GM19351 (cell line): ENCODE results near the gene PCDHGA8.
"Not testable (repeated sequence)": the region's sequence is repeated elsewhere in the genome, so short reads cannot be mapped to it uniquely, and the experiment has no call there.

Experiments
- ATAC-seq: cut with Tn5 transposase; IDR thresholded peaks from one replicate; pipeline ENCODE4 v1.9.1; 2021; ENCODE audit warnings: mild to moderate bottlenecking, moderate library complexity; ENCODE audit not compliant: unreplicated experiment

Gene PCDHGA8

DNA sequence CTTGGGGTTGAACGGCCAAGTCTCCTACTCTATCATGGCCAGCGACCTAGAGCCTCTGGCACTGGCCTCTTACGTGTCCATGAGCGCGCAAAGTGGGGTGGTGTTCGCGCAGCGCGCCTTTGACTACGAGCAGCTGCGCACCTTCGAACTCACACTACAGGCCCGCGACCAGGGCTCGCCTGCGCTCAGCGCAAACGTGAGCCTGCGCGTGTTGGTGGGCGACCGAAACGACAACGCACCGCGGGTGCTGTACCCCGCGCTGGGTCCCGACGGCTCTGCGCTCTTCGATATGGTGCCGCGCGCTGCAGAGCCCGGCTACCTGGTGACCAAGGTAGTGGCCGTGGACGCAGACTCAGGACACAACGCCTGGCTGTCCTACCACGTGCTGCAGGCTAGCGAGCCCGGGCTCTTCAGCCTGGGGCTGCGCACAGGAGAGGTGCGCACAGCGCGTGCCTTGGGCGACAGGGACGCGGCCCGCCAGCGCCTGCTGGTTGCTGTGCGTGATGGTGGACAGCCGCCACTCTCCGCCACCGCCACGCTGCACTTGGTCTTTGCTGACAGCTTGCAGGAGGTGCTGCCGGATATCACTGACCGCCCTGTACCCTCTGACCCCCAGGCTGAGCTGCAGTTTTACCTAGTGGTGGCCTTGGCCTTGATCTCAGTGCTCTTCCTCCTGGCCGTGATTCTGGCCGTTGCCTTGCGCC, 7.3 kb downstream of the PCDHGA8 start:
- no peak for ATAC-seq

DNA sequence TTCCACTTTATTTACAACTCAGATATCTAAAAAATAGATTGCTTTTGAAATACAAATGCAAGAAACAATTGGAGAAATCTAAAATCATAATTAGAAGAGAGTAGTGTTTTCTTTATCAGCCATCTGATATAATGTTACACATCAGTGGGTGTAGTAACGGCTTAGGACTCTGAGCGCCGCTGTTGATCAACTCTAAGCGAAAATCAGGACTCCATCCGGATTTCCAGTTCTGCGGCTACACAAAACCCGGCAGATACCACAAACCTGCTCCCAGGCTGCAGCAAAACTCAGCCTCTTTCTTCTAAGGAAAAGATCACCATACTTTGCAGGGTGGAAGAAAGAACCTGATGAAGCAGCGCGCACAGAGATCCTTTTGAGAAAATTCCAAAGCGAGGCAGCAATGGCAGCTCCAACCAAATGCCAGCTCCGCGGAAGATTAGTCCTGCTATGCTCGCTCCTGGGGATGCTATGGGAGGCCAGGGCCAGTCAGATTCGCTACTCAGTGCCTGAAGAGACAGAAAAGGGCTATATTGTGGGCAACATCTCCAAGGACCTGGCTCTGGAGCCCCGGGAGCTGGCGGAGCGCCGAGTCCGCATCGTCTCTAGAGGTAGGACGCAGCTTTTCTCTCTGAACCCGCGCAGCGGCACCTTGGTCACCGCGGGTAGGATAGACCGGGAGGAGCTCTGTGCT, 10.3 kb downstream of the PCDHGA8 start, which contains the start of gene PCDHGA9:
TSS of gene PCDHGA9 (plus strand) at position 226 of the 691 bp plus-strand sequence. CDS start at position 401, 175 bp downstream.
- ATAC-seq: no peak

- no peak for ATAC-seq
These were observed 11.0 kb downstream of the PCDHGA8 start for GRCh38 chr5:141403387-141403786.

DNA sequence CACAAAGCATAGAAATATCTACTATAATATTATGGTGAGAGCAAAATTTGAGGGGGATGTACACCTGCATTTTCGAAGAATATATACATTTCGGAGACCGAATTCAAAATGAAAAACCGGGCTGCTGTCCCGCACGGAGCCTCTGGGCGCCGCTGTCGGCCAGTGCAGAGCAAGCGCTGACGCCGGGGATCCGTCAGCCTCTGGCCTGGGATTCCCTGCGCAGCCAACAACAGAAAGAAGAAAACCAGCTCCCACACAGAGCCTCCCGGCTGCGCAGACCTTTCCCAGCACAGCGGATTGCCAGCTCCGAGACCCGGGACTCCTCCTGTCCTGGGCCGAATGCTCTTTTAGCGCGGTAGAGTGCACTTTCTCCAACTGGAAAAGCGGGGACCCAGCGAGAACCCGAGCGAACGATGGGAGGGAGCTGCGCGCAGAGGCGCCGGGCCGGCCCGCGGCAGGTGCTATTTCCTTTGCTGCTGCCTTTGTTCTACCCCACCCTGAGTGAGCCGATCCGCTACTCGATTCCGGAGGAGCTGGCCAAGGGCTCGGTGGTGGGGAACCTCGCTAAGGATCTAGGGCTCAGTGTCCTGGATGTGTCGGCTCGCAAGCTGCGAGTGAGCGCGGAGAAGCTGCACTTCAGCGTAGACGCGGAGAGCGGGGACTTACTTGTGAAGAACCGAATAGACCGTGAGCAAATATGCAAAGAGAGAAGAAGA, 15.5 kb downstream of the PCDHGA8 start, which contains the start of gene PCDHGB6:
TSS of gene PCDHGB6 (plus strand) at position 232 of the 716 bp plus-strand sequence. CDS start at position 414, 182 bp downstream.
- ATAC-seq: peak; percentile 86

DNA sequence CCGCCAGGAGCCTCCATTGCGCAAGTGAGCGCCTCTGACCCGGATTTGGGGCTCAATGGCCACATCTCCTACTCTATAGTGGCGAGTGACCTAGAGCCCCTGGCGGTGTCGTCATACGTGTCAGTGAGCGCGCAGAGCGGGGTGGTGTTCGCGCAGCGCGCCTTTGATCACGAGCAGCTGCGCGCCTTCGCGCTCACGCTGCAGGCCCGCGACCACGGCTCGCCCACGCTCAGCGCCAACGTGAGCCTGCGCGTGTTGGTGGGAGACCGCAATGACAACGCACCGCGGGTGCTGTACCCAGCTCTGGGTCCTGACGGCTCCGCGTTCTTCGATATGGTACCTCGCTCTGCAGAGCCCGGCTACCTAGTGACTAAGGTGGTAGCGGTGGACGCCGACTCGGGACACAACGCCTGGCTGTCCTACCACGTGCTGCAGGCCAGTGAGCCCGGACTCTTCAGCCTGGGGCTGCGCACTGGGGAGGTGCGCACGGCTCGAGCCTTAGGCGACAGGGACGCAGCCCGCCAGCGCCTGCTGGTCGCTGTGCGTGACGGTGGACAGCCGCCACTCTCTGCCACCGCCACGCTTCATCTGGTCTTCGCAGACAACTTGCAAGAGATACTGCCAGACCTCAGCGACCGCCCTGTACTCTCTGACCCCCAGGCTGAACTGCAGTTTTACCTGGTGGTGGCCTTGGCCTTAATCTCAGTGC, 17.3 kb downstream of the PCDHGA8 start:
- no peak for ATAC-seq

DNA sequence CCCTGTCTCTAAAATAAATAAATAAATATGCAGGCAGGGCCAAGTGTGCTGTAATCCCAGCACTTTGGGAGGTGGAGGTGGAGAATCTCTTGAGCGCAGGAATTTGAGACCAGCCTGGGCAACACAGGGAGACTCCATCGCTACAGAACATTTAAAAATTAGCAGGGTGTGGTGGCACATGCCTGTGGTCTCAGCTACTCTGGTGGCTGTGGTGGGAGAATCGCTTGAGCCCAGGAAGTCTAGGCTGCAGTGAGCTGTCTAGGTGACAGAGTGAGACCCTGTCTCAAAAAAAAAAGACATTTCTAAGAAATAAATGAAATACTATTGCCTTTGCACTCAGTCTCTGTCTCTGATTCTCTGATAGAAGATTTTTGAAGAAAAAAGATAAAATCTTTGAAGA, 19.1 kb downstream of the PCDHGA8 start:
- no peak for ATAC-seq

DNA sequence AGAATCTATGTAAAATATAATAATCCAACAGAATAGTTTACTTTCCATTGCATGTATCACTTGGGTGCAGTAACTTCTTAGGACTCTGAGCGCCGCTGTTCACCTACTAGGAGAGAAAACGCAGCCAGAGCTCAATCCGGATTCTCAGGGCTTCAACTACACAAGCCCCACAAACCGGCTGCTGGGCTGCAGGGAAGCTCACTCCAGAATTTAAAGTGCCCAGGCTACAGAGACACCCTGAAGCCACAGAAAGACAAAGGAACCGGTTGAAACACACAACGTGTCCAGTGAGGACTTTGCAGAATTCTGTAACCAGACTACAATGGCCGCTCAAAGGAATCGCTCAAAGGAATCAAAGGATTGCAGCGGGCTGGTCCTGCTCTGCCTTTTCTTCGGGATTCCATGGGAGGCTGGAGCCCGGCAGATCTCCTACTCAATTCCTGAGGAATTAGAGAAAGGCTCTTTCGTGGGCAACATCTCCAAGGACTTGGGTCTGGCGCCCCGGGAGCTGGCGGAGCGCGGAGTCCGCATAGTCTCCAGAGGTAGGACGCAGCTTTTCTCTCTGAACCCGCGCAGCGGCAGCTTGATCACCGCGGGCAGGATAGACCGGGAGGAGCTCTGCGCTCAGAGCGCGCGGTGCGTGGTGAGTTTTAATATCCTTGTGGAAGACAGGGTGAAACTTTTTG, 20.6 kb downstream of the PCDHGA8 start, which contains the start of gene PCDHGA10:
TSS of gene PCDHGA10 (plus strand) at position 134 of the 686 bp plus-strand sequence. CDS start at position 323, 189 bp downstream.
- peak; percentile 76 for ATAC-seq

DNA sequence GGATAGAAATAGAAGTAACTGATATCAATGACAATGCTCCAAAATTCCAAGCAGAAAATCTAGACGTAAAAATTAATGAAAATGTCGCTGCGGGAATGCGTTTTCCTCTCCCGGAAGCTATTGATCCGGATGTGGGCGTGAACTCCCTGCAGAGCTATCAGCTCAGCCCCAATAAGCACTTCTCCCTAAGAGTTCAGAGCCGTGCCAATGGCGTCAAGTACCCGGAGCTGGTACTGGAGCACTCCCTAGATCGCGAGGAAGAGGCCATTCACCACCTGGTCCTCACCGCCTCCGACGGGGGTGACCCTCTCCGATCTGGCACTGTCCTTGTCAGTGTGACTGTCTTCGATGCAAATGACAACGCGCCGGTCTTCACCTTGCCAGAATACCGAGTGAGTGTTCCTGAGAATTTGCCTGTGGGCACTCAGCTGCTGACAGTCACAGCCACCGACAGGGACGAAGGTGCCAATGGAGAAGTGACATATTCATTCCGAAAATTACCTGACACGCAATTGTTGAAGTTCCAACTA, 21.2 kb downstream of the PCDHGA8 start:
- ATAC-seq: no peak

DNA sequence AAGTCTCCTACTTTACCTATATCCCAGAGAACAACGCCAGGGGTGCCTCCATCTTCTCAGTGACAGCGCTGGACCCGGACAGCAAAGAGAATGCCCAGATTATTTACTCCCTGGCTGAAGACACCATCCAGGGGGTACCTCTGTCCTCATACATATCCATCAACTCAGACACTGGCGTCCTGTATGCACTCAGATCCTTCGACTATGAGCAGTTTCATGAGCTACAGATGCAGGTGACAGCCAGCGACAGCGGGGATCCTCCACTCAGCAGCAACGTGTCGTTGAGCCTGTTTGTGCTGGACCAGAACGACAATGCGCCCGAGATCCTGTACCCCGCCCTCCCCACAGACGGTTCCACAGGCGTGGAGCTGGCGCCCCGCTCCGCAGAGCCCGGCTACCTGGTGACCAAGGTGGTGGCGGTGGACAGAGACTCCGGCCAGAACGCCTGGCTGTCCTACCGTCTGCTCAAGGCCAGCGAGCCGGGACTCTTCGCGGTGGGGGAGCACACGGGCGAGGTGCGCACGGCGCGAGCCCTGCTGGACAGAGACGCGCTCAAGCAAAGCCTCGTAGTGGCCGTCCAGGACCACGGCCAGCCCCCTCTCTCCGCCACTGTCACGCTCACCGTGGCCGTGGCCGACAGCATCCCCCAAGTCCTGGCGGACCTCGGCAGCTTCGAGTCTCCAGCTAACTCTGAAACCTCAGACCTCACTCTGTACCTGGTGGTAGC, 22.3 kb downstream of the PCDHGA8 start:
- ATAC-seq: not testable (repeated sequence)

GRCh38 chr5:141415275-141415618, 22.8 kb downstream of the PCDHGA8 start:
- not testable (repeated sequence) for ATAC-seq

DNA sequence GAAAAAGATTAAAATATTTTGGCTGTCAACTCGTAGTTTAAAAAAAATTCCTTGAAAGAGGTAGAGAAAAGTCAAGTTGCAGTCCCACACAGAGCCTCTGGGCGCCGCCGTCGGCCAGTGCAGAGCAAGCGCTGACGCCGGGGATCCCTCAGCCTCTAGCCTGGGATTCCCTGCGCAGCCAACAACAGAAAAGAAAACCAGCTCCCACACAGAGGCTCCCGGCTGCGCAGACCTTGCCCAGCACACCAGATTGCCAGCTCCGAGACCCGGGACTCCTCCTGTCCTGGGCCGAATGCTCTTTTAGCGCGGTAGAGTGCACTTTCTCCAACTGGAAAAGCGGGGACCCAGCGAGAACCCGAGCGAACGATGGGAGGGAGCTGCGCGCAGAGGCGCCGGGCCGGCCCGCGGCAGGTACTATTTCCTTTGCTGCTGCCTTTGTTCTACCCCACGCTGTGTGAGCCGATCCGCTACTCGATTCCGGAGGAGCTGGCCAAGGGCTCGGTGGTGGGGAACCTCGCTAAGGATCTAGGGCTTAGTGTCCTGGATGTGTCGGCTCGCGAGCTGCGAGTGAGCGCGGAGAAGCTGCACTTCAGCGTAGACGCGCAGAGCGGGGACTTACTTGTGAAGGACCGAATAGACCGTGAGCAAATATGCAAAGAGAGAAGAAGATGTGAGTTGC, 25.2 kb downstream of the PCDHGA8 start, which contains the start of gene PCDHGB7:
TSS of gene PCDHGB7 (plus strand) at position 184 of the 679 bp plus-strand sequence. CDS start at position 367, 183 bp downstream.
- ATAC-seq: peak; percentile 76

- no peak for ATAC-seq
These were observed 26.8 kb downstream of the PCDHGA8 start for GRCh38 chr5:141419074-141419880.

DNA sequence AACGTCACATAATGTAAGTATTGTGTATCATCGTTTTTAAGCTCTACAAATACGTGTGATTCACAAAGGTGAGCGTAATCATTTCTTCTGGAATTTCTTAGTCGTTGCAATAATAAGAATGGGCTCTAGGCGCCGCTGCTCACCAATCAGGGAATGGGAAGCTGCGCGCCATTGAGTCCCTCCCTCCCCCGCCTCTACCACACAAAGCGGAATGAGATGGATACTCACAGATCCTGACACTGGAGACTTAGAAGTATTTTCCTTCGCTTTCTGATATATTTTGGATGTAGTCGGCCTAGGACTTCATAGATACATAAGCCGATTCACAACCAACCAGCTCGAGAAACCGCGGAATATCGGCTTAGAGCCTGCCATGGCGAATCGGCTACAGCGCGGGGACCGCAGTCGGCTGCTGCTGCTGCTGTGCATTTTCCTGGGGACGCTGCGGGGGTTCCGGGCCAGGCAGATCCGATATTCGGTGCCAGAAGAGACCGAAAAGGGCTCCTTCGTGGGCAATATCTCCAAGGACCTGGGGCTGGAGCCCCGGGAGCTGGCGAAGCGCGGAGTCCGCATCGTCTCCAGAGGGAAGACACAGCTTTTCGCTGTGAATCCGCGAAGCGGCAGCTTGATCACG, 28.5 kb downstream of the PCDHGA8 start, which contains the start of gene PCDHGA11:
TSS of gene PCDHGA11 (plus strand) at position 197 of the 634 bp plus-strand sequence. CDS start at position 374, 177 bp downstream.
- ATAC-seq: peak; percentile 43

DNA sequence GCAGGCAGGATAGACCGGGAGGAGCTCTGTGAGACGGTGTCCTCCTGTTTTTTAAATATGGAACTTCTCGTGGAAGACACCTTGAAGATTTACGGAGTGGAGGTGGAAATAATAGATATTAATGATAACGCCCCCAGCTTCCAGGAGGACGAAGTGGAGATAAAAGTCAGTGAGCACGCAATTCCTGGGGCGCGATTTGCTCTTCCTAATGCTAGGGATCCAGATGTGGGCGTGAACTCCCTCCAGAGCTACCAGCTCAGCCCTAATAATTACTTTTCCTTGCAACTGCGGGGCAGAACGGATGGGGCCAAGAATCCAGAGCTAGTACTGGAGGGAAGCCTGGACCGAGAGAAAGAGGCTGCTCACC, 29.0 kb downstream of the PCDHGA8 start:
- no peak for ATAC-seq

- ATAC-seq: no peak
These were observed 30.4 kb downstream of the PCDHGA8 start for GRCh38 chr5:141422742-141423291.

GRCh38 chr5:141427783-141428426, 35.5 kb downstream of the PCDHGA8 start:
- no peak for ATAC-seq
